Stimulated activated CD8-positive, alpha-beta memory T cell treated with anti-CD3 and anti-CD28 coated beads, Interleukin-7, amount 100 ng/mL, for 48 hours (primary cell): ENCODE measurements around the gene MERTK.
"Not testable (repeated sequence)": the region's sequence is repeated elsewhere in the genome, so short reads cannot be mapped to it uniquely, and the experiment has no call there.

Experiments
- DNase-seq, 2 donors: peaks; one replicate each; pipeline ENCODE4 v3.0.0-alpha.2; 2020; ENCODE audit warnings: low read depth in 1 of 2; ENCODE audit errors: extremely low read depth in 1 of 2

MERTK gene

DNA sequence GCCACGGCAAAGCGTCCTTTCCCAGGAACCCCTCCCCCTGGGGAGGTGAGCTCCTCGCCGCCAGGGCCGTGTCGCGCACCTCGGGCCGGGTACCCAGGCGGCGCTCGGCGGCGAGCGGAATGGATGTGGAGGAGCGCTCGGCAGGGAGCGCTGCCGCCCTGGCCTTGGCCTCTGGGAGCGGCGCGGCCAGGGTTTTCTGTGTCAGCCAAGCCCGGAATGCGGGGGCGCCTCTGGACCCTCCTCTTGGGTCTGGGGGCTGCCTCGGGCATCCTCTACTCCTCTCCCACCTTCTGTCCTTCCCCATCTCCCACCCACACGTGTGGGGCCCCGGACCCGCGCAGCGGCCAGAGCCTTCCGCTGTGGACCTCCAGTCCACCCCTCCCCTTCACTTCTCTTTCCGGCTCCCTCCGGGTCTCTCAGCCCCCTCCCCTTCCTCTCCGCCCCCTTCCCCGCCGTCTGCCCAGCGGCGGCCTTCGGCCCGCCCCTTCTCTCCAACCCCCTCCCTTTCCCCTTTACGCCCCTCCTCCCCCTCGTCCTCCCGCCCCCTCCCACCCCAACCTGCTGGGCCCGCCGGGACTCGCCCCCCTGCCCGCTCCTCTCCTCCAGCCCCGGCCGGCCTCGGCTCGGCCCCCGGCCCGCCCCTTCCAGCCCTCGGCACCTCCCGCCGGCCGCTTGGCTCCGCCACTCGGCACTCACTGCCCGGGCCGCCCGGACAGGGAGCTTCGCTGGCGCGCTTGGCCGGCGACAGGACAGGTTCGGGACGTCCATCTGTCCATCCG is at the start of gene MERTK:
Gene MERTK, plus strand, starts transcription at position 684 of the 779 bp plus-strand sequence. CDS start 129 bp downstream, outside the sequence.
- peak in 1 of 2 donors; percentile 45 for DNase-seq

DNA sequence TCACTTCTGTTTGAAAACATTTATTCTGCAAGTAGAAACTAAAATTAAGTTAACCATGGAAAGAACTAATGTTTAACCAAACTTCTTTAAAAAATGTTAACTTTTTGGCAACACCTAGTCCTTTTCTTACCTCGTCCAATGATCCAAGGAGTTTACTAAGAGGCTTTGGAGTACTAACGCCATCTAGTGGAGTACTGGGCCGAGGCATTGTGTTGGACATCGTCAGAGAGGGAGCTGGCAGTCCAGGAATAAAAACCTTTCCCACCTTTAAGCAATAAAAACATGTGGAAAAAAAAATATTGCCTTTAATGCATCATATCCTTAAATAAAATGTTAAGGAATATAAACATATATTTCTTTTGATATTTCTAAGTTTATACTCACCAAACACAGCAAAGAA is 47.8 kb upstream of the MERTK start:
- not testable (repeated sequence) for DNase-seq

DNA sequence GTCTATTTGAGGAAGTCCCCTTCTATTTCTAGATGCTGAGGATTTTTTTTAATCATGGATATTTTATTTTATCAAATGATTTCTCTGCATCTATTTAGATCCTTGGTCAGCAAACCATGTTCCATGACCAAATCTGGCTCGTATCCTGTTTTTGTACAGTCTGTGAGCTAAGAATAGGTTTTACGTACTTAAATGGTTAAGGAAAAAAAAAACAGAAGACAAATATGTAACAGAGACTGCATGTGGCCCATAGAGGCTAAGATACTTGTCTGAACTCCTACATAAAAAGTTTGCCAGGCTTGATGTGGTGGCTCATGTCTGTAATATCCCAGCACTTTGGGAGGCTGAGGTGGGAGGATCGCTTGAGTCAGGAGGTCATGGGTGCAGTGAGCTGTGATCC is 45.9 kb upstream of the MERTK start:
- DNase-seq: not testable (repeated sequence)

DNA sequence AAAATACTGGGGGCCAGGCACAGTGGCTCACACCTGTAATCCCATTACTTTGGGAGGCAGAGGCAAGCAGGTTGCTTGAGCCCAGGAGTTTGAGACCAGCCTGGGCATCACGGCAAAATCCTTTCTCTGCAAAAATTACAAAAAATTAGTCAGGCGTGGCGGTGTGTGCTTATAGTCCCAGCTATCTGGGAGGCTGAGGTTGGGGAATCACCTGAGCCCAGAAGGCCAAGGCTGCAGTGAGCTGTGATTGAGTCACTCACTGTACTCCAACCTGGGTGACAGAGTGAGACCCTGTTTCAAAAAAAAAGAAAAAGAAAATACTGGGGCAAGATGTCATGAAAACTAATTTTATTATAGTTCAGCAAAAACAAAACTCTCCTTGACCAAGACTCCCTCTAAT is 38.4 kb upstream of the MERTK start:
- DNase-seq: not testable (repeated sequence)

DNA sequence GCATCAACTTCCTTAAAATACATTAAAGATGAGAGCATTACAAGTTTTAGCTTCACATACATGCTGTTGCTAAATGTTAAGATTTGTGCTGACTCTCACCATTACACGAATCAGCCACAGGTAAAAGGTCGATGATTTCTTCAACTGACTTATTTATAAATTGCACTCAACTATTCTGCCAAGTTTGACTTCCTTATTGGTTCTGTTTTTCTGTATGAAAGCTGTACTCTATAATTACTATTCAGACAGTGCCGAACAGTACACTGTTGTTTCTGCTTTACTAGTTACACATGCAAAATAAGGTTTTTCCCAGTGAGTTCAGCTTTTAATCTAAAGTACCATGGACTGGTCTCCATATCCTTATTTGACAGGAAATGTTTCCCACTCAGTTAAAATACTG is 33.3 kb upstream of the MERTK start:
- DNase-seq: not testable (repeated sequence)

DNA sequence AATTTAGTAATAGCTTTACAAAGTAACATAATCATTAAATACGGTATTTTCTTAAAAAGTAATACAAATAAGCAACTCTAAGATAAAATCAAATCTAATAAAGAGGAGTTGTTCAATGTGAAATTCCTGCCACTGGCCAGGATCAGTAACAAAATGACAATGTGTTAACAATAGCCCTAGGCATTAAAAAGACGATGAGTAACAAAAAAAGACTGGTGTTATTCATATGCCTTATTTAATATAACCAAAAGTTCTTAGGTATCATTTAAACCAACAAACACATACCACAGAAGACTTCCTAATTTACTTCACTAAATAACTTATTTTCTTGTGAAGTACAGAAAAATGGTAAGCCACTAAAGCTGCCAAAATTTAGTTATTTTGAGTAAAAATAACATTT is 25.6 kb upstream of the MERTK start:
- DNase-seq: not testable (repeated sequence)

DNA sequence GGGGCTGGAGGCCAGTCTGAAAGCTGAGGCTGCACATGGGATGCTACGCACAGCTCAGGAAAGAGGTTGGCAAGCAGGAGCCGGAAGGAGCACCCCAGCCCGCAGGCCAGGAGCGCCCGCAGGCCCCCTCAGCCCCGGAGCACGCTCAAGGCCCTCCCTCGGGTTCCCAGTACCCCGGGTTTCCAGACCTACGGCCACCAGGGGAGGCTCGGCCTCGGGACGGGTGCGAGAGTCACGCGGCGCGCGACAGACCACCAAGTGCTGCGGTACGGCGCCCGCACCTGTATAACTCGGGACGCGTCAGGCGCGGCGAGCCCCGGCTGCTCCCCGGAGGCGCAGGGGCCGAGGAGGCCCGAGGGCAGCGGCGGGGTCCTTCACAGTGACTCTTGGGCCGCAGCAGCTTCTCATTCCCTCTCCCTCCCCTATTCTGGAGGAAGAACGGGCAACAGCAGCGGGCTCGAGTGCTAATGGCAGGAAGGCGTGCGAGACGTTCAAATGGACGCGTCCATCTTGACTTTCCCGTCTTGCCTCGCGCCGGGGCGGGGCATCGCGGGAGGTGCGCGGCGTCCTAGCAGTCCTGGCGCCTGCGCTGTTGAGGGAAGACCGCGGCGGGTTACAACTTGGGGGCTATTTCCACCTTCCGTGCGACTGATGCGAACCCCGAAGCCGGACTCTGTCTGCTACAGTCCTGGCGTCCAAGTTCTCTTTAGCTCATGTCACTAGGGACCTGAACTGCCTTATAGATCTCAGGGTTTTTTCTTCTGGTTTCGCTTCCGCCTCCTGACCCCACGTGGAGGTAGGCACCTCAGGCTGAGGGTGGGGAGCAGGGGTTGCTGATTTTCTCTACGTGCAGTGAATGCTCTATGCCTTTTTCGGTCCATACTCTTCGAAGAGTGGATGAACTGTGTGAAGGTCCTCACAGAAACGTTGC is 14.5 kb upstream of the MERTK start, which contains the start of gene ANAPC1:
Gene ANAPC1, minus strand, starts transcription at position 533 of the 931 bp plus-strand sequence. CDS start 3,368 bp downstream, outside the sequence.
- DNase-seq: peak; percentile 76 to 81

DNA sequence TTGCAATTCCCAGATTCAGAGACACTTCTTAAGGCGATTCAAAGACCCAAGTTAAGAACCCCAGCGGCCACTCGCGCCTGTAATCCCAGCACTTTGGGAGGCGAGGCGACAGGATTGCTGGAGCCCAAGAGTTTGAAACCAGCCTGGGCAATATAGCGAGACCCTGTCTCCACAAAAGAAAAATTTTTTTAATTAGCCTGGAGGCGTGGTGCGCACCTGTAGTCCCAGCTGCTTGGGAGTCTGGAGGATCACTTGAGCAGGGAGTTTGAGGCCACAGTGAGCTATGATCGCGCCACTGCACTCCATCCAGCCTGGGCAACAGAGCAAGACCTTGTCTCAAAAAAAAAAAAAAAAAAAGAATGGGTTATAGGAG is 13.8 kb upstream of the MERTK start:
- no peak for DNase-seq

DNA sequence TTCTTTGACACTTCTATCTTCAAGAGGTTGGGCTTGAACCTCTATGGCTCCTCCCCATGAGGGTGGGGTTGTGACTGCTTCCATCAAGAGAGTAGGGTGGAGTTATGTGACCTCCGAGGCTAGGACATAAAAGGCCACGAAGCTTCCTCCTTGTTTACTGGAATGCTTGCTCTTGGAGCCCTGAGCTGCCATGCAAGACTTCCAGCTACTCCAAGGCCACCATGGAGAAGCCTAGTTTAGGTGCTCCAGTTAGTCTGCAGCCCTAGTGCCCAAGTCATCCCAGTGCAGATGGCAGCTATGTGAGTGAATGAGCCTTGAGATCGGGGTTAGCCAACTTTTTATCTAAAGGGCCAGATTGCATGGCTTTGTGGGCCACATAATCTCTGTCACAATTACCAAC is 2.4 kb upstream of the MERTK start:
- DNase-seq: no peak

DNA sequence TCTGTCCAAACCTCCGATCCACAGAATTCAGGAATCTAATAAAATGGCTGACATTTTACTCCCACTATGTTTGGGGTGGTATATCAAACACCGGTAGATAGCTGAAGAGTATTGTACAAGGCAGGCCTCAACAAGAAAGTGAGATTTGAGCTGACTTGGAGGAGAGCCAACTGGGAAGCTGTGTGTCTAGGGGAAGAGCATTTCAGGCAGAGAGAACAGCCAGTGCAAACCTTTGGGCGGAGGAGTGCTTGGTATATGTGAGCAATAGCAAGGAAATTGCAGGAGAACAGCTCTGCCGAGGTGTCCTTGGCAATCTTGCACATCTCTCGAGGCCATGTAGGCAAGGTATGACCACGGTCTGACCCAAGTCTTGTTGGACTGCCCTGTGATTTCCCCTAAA is 1.8 kb upstream of the MERTK start:
- no peak for DNase-seq

DNA sequence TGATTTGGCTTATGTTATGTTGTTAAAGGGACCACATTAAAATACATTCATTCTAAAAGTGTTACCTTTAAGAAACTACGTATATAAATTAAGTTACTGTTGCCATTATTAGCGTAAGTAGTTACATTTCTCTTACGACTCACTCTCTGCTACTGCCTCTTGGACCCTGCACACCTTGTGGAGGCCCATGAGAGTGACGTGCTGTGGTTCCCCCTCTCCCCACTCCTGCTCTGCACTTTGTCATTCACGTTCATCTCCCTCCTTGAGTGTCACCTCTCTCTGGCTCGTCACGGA is 830 bp upstream of the MERTK start:
- DNase-seq: no peak

DNA sequence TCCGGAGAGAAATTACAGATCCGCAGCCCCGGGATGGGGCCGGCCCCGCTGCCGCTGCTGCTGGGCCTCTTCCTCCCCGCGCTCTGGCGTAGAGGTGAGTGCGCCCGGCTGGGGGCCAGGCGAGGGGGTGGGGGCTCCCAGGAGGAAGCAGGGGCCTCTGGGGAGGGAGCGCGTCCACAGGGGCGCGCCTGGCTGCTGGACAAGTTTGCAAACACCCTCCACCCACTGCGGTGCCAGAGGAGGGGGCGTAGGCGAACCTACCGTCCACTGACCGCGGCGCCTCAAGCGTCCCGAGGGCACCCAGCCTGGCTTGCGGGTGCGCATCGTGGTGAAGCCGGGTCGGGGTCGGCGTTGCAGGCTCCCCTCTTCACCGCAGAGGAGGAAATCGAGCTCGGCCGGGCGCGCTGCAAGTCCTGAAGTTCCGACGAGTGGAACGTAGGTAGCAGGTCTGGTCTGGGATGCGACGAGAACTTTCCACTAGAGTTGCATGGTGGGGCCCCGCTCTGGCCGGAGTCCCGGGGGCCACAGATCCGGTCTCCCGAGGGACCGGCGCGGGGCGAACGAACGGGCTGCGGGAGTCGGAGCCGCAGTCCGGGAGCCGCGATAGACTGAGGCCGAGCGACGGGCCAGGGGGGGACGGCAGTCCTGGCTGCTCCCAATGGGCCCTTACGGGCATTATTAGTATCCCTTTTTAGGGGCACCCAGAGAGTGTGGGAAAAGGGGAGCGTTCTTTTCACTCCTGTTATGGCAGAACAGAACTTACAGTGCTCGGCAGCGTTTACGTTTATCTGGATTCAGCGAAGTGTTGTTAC is 502 bp downstream of the MERTK start:
- DNase-seq: no peak

DNA sequence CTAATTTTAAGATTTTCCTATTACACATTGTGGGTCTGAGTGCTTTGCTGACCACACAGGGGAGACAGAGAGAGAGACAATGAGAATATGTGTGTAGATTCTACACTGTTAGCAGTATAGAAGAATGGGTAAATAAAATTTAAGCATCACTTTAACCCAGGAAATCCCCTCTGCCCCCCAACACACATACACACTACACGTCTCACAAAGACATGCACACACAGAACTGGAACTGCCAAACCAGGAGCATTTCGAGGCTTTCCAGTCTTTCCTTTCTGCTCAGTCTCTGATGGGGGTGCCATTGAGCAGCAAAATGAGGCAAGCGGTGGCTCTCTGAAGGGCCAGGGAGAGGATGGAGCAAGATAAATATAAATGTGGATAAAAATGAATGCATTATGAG is 2.5 kb downstream of the MERTK start:
- DNase-seq: no peak

DNA sequence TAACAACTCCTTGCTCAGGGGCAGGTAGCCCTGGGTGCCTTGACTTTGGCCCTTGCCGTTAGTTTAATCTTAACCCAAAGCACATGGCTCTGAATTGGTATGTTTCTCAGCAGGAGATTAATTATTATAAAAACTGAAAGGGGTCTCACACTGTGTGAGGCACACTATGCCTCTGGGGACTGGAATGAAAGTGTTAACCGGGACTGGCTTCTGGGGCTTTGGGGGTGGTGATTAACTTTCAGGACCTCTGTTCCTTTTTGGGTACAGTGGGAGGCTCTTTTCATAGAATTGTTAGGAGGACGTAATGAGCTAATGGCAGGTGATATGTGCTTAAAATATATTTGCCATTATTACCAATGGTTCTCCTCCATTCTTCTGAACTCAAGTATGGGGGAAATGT is 5.1 kb downstream of the MERTK start:
- no peak for DNase-seq

DNA sequence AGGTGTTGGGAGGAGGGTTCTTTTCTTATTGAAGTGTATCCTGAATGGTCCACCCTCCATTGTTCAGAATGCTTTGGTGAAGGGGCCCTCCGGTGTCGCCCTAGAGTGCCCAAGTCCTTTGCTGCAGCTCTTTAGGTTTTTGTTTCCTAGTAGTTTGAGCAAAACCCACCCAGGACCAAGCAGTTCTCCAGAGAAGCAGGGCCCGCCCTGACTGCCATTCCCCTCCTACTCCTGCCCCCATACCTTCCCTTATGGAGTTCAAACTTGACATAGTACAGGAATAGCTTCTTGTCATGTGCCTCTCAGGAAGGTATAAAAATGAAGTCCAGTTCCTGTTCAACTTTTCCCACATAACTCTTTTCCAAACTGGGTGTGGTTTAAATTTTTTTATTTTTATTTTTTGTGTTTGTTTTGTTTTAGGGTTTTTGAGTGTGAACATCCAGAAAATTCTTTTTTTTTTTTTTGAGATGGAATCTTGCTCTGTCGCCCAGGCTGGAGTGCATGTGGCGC is 5.6 kb downstream of the MERTK start:
- no peak for DNase-seq

DNA sequence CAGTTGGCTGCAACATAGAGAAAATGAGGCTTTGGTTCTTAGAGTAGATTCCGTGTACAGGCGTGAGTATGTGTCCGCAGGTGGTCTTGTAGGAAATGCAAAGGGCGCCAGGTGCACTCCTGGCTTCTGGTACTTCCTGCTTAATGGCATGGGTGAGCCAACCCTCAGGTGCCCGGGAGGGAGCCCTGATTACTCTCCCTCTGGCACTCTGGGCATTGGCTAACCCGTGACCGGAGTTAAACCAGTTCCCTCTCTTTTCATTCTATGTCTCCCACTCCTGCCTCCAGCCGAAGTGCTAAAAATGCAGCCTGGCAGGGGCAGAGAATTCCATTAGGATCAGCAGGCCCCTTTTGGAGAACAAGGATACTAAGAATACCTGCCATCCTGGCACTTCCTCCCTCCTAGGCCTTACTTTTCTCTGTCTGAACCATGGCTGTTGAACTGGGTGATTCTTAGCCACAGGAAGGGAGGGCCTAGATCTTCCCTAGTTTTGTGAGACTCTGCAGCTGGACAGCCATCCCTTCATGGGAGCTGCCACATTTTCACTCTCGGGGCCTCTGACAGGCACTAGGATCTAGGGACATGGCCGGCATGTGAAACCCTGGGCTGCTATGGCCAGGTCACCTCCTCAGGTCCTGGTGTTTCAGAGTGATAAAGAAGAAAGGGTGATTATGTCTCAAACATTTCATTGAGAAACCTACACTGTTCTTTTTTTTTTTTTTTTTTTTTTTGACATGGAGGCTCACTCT is 6.5 kb downstream of the MERTK start:
- no peak for DNase-seq

DNA sequence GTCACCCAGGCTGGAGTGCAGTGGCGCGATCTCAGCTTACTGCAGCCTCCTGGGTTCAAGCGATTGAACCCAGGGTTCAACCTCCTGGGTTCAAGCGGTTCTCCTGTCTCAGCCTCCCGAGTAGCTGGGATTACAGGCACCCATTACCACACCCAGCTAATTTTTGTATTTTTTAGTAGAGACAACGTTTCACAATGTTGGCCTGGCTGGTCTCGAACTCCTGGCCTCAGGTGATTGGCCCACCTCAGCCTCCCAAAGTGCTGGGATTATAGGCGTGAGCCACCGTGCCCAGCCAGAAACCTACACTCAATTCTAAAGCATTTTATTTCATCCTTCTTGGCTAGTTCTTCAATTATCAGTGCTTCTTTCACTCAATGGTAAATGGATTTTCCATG is 7.1 kb downstream of the MERTK start:
- not testable (repeated sequence) for DNase-seq

DNA sequence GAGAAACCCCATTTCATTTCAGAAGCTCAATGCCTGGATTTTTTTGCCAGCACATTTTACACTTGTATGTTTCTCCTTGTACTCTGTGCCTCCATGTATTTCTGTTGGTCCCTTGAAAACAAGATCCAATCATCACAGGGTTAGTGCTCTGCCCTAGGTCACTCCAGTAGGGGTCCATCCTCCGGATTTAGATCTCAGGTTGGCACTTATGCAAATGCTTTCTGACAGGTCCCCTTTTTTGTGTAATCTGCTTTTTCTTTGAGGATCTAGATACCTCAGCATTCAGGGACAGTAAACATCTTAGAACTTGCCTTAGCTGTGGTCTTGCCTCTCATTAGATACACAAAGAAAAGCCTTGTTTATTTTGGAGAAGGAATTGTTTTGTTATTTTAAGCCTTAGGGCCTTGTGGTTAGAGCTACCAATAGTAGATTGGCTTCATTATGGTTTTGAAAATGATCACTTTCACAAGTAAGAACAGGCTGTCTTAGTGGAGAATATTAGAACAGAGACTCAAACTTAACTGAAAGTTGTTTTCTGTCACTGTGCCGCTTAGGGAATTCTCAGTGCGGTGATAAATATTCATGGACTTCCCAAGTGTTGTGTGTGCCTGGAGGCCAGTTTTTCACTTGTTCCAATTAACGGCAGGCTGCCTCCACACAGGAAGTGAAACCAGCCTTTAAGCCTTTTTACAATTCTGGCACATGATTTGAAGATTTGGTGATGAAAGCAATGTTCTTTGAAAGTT is 7.8 kb downstream of the MERTK start:
- DNase-seq: no peak

DNA sequence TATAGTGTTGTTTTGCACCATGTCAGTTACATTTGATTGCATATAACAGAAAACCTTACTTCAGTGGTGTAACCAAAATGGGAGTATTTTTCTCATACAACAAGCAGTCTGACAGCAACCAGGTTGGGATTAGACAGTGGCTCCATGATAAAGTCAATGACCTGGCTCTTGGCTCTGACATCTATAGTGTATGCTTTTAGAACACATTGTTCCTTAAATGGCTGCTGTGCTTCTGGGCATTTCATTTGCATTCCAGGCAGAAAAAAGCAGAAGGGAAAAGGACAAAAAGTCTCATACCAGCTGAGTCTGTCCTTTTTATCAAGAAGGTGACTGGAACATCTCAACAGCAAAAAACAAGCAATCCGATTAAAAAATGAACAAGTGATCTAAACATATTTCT is 10.2 kb downstream of the MERTK start:
- DNase-seq: no peak

DNA sequence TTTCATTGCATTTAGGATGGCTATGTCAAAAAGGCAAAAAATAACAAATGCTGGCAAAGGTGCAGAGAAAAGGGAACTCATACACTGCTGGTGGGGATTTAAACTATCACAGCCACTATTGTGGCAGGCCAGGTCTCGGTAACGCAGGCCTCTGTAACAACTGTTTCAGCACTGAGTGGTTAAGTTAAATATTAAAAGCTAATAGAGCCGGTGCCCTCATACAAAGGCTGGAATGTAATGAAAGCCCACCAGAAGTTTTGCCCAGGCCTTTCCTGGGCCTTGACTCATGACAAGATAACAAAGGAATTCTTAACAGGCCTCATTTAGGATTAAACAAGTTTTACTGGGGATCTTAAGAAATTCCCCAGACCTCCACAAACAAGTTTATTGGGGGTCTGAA is 10.7 kb downstream of the MERTK start:
- no peak for DNase-seq
